Lung (tissue), 12 donors: Measurements from ENCODE around the gene ALPL. TPM values are rescaled to one million over a fixed set of nuclear protein-coding genes. Genes with fewer than 3 reads are reported as not detected.

ENCODE experiments used
- ATAC-seq: fragments of 200-7000 bp; cut with Tn5 transposase; one replicate; pipeline ENCODE4 v1.9.1; 2020; ENCODE audit warnings: moderate number of reproducible peaks; ENCODE audit not compliant: insufficient read depth, low FRiP score
- DNase-seq, 3 donors: peaks; one replicate each; pipeline ENCODE4 v3.0.0-alpha.2; 2013 to 2017
- H3K27ac ChIP-seq, 2 donors: one replicate each; pipeline ENCODE4 v1.5.1; 2013; ENCODE audit warnings: mild to moderate bottlenecking in 2 of 2, moderate library complexity in 2 of 2, control low read depth in 1 of 2, inconsistent platforms in 1 of 2, low read depth in 1 of 2, low read length in 1 of 2
- H3K27me3 ChIP-seq, 3 donors: one replicate each; pipeline ENCODE4 v1.5.1; 2013; ENCODE audit warnings: low read length in 2 of 3; ENCODE audit not compliant: control insufficient read depth in 3 of 3, insufficient read depth in 3 of 3
- H3K36me3 ChIP-seq, 4 donors: one replicate each; pipeline ENCODE4 v1.5.1; 2013; ENCODE audit warnings: low read length in 4 of 4, mild to moderate bottlenecking in 1 of 4, moderate library complexity in 1 of 4; ENCODE audit not compliant: control insufficient read depth in 4 of 4, insufficient read depth in 4 of 4
- H3K4me1 ChIP-seq, 5 donors: one replicate each; pipeline ENCODE4 v1.5.1; 2013; ENCODE audit warnings: low read length in 5 of 5, mild to moderate bottlenecking in 2 of 5, moderate library complexity in 1 of 5; ENCODE audit not compliant: control insufficient read depth in 5 of 5, insufficient read depth in 5 of 5
- H3K4me3 ChIP-seq: one replicate; pipeline ENCODE4 v1.5.1; 2013; ENCODE audit warnings: mild to moderate bottlenecking, control low read depth, moderate library complexity
- H3K9ac ChIP-seq, 2 donors: one replicate each; pipeline ENCODE4 v1.5.1; 2013; ENCODE audit warnings: low read length in 2 of 2, control low read depth in 1 of 2; ENCODE audit not compliant: insufficient read depth in 1 of 2
- H3K9me3 ChIP-seq, 4 donors: one replicate each; pipeline ENCODE4 v1.5.1; 2013; ENCODE audit warnings: low read length in 3 of 4, mild to moderate bottlenecking in 1 of 4, moderate library complexity in 1 of 4; ENCODE audit not compliant: control insufficient read depth in 4 of 4, insufficient read depth in 3 of 4
- WGBS, 2 donors: extraction: QIAGEN DNeasy Blood & Tissue Kit; methylation state at CpG; one replicate each; pipeline ENCODE4 v1.1.7; 2013; 5-methylcytosine and 5-hydroxymethylcytosine counted together
- polyA plus RNA-seq, 2 donors: library from polyadenylated mRNA; stranded (reverse); fragments of 200-250 nt; gene quantifications; one replicate each; pipeline ENCODE4 v1.2.1, GENCODE V29; 2013
- total RNA-seq, 2 donors: library from RNA; depleted of rRNA in 1 of 2; stranded (reverse); fragments of >200 nt in 1 of 2; gene quantifications; one replicate each; pipeline ENCODE4 v1.2.1, GENCODE V29; 2014 to 2021
- TF ChIP-seq, protein P1 (sequence below): IDR thresholded peaks from 2 replicates; pipeline ENCODE4 v1.5.1; 2012; ENCODE audit warnings: mild to moderate bottlenecking; ENCODE audit errors: control extremely low read depth, extremely low read depth
- donor health status: control.
- donor health status: control.
- donor health status: Bipolar disorder and iron deficiency.
- donor health status: healthy.
- donor health status: DM: yes; HTN: yes; CAD: no.

The ALPL gene
- total and polyA plus RNA-seq, 4 donors: 38.6 to 242 (median 230) TPM

DNA sequence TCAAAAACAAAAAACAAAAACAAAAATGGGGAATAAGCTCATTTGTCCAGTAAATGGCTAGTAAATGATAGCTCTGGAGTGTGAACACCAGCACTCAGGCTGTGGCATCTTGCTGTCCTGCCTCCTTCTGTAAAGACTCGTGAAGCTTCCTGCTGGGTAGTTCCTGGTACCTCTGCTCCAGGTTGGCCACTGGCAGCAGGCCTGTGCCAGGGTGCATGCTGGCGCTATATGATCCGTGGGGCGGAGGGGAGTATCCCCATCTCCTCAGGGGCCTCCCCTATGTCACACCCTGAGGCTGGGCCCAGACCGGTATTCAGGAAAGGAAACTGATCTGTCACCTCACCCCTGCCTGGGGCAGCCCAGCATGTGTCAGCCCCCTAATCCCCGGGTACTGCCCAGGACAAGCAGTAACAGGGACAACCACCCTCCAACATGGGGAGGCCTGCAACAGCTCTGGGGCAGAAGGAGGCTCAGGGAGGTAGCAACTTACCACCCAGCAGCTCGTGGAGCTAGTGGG is 14.1 kb downstream of the ALPL start:
- Histone ChIP-seq H3K27ac (no peak overlapping the region), H3K36me3 (no peaks in the 10 kb centered on the region), H3K4me1 (peaks cover 0 to 10% (median 7%) of the 10 kb centered on the region in 5 donors), H3K9ac (no peak overlapping the region), H3K4me3 (no peak overlapping the region), H3K9me3 (peaks cover 0 to 3% (median 0%) of the 10 kb centered on the region in 4 donors), H3K27me3 (no peaks in the 10 kb centered on the region)
- WGBS, 2 donors: 81 to 85% methylated on average over 7 of the region's 7 CpGs
- TF ChIP-seq, protein P1, sequence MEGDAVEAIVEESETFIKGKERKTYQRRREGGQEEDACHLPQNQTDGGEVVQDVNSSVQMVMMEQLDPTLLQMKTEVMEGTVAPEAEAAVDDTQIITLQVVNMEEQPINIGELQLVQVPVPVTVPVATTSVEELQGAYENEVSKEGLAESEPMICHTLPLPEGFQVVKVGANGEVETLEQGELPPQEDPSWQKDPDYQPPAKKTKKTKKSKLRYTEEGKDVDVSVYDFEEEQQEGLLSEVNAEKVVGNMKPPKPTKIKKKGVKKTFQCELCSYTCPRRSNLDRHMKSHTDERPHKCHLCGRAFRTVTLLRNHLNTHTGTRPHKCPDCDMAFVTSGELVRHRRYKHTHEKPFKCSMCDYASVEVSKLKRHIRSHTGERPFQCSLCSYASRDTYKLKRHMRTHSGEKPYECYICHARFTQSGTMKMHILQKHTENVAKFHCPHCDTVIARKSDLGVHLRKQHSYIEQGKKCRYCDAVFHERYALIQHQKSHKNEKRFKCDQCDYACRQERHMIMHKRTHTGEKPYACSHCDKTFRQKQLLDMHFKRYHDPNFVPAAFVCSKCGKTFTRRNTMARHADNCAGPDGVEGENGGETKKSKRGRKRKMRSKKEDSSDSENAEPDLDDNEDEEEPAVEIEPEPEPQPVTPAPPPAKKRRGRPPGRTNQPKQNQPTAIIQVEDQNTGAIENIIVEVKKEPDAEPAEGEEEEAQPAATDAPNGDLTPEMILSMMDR: no peak
- ATAC-seq (no peak), DNase-seq (no peak)

DNA sequence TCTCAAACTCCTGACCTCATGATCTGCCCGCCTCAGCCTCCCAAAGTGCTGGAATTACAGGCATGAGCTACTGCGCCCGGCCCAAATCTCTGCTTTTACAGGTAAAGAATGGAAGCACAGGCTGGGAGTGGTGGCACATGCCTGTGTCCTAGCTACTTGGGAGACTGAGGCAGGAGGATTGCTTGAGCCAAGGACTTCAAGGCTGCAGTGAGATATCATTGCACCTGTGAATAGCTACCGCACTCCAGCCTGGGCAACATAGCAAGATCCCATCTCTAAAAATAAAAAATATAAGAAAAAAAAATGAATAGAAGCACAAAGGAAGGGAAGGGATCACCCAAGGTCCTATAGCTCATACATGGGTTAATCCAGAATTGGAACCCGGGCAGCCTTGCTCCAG is 15.0 kb downstream of the ALPL start:
- Histone ChIP-seq H3K27ac (peak overlapping the region in 1 of 2 donors; percentile 82), H3K27me3 (no peaks in the 10 kb centered on the region), H3K4me3 (no peak overlapping the region), H3K9me3 (peaks cover 0 to 3% (median 0%) of the 10 kb centered on the region in 4 donors), H3K4me1 (peaks cover 0 to 10% (median 7%) of the 10 kb centered on the region in 5 donors), H3K36me3 (no peaks in the 10 kb centered on the region), H3K9ac (no peak overlapping the region)
- ATAC-seq: no peak
- WGBS, 2 donors: 87 to 97% methylated on average over 5 of the region's 5 CpGs
- TF ChIP-seq, protein P1: no peak
- no peak for DNase-seq

DNA sequence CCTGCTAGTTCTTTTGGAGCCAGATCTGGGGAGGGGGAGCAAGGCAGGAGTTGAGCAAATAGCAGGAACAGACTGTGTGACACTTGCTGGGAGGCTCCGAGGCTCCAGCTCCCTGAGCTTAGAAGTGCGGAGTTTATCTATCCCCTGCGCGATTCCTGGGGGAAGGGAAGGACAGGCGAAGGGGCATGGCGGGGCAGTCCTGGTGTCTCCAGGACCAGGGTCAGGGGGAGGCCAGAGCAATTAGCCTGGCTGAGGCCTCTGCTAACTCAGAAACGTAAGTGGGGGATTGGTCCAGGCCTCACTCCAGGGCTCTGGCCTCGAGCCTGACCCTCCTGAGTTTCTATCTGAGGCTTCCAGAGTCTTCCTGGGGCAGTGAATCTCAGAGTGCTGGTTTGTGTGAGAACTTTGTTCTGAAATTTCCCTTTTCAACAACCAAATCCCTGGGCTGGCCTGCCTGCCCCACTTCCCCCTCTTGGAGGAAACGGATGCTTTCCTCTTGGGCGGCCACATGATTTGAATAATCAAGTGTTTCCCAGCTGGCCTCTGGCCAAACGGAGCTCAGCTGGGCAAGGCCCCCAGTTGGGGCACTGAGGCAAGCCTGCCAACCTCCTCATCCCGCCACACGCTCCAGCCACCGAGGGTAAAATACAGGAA is 15.6 kb downstream of the ALPL start:
- Histone ChIP-seq H3K9me3 (peaks cover 0 to 3% (median 0%) of the 10 kb centered on the region in 4 donors), H3K27ac (peak overlapping the region in 1 of 2 donors; percentile 82), H3K9ac (no peak overlapping the region), H3K27me3 (no peaks in the 10 kb centered on the region), H3K36me3 (no peaks in the 10 kb centered on the region), H3K4me1 (peaks cover 0 to 10% (median 7%) of the 10 kb centered on the region in 5 donors), H3K4me3 (no peak overlapping the region)
- TF ChIP-seq, protein P1: no peak
- DNase-seq: peak in 1 of 3 donors; percentile 21
- 29 to 47% methylated on average over 14 of the region's 14 CpGs for WGBS, 2 donors
- no peak for ATAC-seq
